HG03457 (cell line): ENCODE measurements around the gene CNBD2.
"Not testable (repeated sequence)": the region's sequence is repeated elsewhere in the genome, so short reads cannot be mapped to it uniquely, and the experiment has no call there.

Experiments used
- ATAC-seq: cut with Tn5 transposase; IDR thresholded peaks from one replicate; pipeline ENCODE4 v1.9.1; 2021; ENCODE audit warnings: moderate number of reproducible peaks; ENCODE audit not compliant: unreplicated experiment

Gene CNBD2

DNA sequence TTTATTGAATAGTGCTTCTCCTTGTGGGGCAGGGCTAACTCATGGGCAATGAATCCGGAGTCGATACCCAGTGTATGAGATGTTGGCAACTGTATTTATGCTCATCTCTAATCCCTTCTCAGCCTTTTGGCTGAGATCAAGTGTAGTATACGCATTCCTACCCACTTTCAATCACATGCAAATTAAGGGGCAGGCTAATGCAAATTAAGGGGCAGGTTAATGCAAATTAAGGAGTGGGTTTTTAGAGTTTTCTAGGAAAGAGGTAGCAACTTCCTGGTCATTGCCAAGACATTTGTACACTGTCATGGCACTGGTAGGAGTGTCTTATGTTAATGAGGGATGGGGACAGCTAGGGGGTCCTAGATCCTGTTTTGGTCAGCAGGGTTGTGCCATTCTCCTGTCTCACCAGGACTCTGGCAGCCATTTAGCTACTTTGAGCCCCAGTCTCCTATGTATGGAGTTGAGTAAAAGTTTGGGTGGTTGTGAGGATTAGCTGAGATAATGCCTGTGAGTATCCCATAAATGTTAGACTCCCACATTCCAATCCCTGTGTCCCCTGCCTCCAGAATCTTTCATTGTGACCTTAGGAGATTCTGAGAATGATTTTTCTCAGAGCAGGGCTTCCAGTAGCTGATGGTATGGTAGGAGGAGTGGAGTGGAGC, at the start of gene CNBD2:
CNBD2 (plus strand) TSS at position 612 of the 662 bp plus-strand sequence. CDS start 173 bp downstream, outside the sequence.
- no peak for ATAC-seq

DNA sequence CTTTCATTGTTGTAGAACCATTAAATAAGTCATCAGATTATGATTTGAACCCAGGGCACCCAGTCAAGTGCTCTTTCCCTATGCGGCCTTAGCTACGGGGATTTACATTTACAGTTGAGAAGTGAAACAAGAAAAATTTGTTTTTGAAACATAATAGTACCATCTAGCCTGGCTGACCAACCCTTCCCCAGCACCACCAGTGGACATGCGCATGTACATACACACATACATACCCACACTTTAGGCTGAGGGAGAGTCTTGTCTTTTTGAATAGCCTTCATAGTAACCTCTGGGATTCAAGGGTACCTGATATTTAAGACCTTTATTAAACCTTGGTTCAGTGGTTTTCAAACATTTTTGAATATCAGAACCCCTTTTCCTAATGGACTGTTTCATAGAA, 47.9 kb upstream of the CNBD2 start:
- ATAC-seq = no peak

DNA sequence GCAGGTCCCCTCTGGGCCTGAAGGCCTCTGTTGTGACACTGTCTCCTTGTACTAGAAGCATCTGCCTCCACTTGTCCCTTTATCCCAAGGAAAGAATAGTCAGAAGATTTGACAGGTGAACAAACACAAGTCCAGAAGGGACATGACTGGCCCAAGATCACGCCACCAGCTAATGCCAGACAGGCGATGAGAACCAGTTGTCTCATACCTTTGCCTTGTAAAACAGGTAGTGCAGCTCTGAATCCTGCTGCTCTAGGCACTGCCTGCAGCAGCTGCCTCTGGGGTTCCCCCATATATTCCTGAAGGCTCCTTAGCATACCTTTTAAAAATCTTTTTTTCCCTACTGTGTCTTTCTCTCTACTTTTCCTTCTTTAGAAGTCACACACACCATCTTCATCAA, 39.1 kb upstream of the CNBD2 start:
- no peak for ATAC-seq

GRCh38 chr20:35934050-35934449, 34.3 kb upstream of the CNBD2 start:
- no peak for ATAC-seq

DNA sequence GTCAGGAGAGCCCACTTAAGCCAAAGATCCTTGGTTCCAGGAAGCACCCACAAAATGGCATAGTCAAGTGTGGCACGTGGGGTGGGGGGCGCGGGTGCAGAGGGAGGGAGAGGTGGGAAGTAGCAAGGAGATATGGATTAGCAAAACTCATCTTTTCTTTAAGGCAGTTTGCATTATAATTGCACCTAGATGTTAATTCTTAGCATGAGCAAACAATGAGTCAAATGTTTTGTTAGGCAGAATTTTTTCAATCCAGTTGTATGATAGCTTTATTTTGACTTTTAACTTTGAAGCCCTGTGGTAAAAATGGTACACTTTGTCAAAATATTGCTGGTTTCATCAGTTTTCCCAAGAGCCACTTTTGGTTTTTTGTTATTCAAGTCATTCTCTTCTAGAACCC, 29.1 kb upstream of the CNBD2 start:
- no peak for ATAC-seq

GRCh38 chr20:35941620-35942019, 26.8 kb upstream of the CNBD2 start:
- ATAC-seq = no peak

GRCh38 chr20:35942243-35942642, 26.1 kb upstream of the CNBD2 start:
- ATAC-seq = no peak

DNA sequence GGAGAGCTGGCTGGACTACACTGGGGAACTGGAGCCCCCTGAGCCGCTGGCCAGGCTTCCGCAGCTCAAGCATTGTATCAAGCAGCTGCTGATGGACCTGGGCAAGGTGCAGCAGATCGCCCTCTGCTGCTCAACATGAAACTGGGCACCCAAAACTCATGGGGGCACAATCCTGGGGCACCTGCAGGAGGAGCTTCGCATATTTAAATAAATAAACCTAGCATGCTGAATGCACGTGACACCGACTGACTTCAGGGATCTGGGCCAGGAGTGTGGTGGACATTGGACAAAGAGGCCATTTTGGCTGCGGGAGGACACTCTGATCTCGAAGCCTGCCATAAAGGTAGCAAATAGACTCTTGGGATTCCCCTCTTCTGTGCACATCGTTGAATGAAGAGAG, 20.9 kb upstream of the CNBD2 start:
- ATAC-seq = no peak

- ATAC-seq = no peak
Observed at GRCh38 chr20:35947907-35948306, 20.5 kb upstream of the CNBD2 start.

GRCh38 chr20:35950093-35950492, 18.3 kb upstream of the CNBD2 start:
- no peak for ATAC-seq

- not testable (repeated sequence) for ATAC-seq
Observed at GRCh38 chr20:35952080-35952479, 16.3 kb upstream of the CNBD2 start.

DNA sequence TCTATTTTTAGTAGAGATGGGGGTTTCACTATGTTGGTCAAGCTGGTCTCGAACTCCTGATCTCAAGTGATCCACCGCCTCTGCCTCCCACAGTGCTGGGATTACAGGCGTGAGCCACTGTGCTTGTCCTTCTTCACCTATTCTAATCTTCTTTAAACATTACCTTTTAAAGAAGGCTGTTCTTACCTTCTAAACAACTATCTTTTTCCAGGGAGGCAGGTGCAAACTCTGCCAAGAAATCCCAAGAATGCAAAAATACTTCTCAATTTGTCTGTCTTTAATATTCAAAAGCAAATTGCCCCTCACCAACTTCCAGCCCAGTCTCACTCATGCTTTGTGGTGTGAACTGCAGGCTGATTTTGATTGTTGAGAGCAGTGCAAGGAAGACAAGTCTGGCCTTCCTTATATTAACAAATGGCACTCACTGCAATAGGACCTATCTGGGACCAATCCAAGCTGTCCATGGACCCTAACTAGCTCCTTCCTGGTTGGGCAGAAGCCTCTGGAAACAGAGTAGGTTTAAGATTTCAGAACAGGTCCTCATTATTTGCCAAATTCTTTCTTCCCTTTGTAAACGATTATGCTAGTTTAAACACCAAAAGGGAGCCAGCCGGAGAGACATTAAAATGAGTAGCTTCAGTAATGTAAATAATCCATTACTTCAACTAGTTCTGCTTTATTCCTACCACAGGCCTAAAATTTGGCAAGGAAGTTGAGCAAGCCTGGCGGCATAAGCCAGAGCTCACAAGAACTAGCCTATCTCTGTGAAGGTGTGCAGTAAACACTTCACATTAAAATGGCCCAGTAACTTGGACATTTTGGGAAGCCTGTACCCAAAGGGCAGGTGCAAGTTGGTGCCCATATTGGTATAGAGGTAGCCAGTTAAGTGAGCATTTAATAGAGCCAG, 15.7 kb upstream of the CNBD2 start:
- no peak for ATAC-seq

DNA sequence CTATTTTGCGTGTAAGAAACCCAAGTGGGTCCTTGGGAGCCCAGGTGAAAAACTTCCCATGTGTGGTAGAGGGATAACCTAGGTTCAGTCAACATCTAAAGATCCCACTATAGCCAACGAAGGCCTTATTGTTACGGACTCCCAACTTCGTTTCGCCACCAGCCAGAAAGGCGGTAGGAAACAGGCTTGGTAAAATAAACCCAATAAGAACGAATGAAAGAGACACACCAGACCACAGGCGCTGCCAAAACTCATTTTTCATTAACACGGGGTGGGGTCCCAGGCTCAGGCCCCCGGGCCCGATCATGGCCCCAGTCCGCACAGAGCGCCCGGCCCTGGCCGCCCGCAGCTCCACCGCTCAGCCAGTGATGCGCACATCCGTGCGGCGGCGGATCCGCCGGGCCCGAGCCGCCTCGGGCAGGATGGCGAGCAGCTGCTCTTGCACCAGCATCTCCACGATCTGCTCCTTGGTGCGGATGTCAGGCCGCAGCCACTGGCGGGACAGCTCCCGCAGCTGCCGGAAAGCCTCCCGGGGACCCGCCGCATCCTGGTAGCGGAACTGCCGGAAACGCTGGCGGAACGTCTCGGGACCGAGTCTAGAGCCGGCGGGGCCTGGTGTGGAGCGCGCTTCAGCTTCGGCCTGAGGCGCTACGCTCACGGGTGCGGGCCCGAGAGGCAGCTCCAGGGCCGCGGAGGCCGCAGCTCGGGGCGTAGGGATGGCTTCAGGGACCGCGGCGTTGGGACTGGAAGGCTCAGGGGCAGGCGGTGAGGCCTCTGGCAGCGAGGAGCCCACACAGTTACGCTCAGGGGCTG, 14.8 kb upstream of the CNBD2 start:
- ATAC-seq = peak; percentile 20

- peak; percentile 78 for ATAC-seq
Observed at GRCh38 chr20:35954200-35954906, 14.0 kb upstream of the CNBD2 start, which contains the start of gene SCAND1. Gene SCAND1, minus strand, starts transcription at chr20:35954502. Its CDS starts 218 bp downstream, at chr20:35954284.

DNA sequence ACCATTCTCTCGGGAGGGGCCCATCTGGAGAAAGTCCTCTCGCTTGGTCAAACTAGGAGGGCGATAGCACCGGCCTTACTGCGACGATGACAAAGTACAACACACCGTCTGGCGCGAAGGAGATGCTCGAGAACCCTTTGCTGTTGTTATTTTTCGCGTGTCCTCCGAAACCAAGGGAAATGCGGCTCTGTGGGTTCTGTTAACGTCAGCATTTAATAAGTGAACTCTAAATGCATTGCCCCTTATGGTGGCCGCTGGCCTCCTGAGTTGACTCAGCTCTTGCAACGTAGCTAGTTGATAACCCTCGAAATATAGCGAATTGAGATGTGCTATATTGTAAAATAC, 13.5 kb upstream of the CNBD2 start:
- no peak for ATAC-seq

GRCh38 chr20:35956616-35957015, 11.8 kb upstream of the CNBD2 start:
- no peak for ATAC-seq

DNA sequence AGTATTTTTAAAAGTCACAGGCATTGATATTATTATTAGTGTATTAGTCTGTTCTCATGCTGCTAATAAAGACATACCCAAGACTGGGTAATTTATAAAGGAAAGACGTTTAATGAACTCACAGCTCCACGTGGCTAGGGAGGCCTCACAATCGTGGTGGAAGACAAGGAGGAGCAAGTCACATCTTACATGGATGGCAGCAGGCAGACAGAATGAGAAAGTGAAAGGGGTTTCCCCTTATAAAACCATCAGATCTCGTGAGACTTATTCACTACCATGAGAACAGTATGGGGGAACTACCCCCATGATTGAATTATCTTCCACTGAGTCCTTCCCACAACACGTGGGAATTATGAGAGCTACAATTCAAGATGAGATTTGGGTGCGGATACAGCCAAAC, 9.1 kb upstream of the CNBD2 start:
- not testable (repeated sequence) for ATAC-seq

DNA sequence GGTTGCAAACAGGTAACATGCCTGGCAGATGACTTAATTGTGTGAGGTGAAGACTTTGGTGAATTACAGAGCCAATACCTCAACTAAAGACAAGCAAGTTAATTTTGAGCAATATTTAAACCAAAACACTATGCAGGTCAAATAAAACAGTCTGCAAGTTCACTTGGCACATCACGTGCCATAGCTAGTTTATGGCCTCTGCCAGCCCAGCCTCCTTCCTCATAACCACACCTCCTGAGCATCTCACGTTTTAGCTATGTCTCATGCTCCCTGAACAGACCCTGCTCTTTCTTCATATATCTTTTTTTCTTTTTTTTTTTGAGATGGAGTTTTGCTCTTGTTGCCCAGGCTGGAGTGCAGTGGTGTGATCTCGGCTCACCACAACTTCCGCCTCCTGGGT, 4.5 kb upstream of the CNBD2 start:
- ATAC-seq = no peak

DNA sequence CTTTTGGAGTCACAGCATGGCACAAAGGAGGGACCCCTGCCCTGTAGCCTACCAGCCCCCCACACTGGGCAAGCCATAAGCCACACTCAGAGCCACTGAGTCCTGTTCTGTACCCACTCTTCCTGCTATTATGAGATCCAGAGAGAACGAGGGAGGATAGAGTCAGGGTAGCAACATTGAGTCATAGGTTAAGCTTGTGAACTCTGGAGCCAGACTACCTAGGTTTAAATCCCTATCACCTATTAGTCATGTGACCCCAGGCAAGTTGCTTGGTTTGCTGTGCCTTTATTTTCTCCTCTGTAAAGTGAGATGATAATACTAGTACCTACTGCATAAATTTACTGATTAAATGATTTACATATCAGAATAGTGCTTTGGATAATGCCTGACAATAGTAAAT, 540 bp downstream of the CNBD2 start:
- ATAC-seq = no peak

- no peak for ATAC-seq
Observed at GRCh38 chr20:35971981-35972380, 3.6 kb downstream of the CNBD2 start.

- no peak for ATAC-seq
Observed at GRCh38 chr20:35972462-35972861, 4.1 kb downstream of the CNBD2 start.
